SK-N-SH (cell line): ENCODE measurements around the gene NUDT19. TPM values are rescaled to one million over a fixed set of nuclear protein-coding genes. Genes with fewer than 3 reads are reported as not detected.

Source experiments
- CTCF ChIA-PET: fragments of 300-600, 350-600 bp; formaldehyde crosslinking; extraction: SDS; loops from one replicate; lab custom pipeline; 2021; lab: Yijun Ruan, JAX
- POLR2A ChIA-PET: fragments of 350-600 bp; sonication (Branson Sonifier 250); formaldehyde crosslinking; extraction: SDS; loops from one replicate; lab custom pipeline; 2020; ENCODE audit warnings: antibody characterized with exemption, inconsistent platforms; lab: Yijun Ruan, JAX
- DNase-seq: peaks from one replicate; pipeline ENCODE4 v3.0.0; 2012
- H2AFZ ChIP-seq: fragments of 200-600 bp; sonication (generic); 2 replicates; pipeline ENCODE4 v1.8.1; 2016; ENCODE audit warnings: antibody characterized with exemption, mild to moderate bottlenecking, low read depth
- H3F3A ChIP-seq: fragments of 200-600 bp; sonication (generic); replicated peaks from 2 replicates; pipeline ENCODE3; 2016; ENCODE audit warnings: antibody characterized with exemption, mild to moderate bottlenecking; ENCODE audit not compliant: insufficient read depth
- H3K27ac ChIP-seq, 2 experiments: fragments of 200-500 bp in 1 of 2; fragments of 200-600 bp in 1 of 2; sonication (Bioruptor generic) in 1 of 2; sonication (generic), shearing (Covaris generic) in 1 of 2; 2 replicates each; pipeline versions ENCODE4 v1.5.1 to v1.6.1; 2014 to 2016; ENCODE audit warnings: low read depth in 2 of 2, inconsistent platforms in 1 of 2, low read length in 1 of 2, mild to moderate bottlenecking in 1 of 2, mixed read lengths in 1 of 2
- H3K27me3 ChIP-seq: fragments of 200-600 bp; sonication (generic), shearing (Covaris generic); 2 replicates; pipeline ENCODE4 v1.6.1; 2016; ENCODE audit warnings: mixed run types; ENCODE audit not compliant: insufficient read depth
- H3K36me3 ChIP-seq, 2 experiments: fragments of 200-500 bp in 1 of 2; fragments of 200-600 bp in 1 of 2; sonication (Bioruptor generic) in 1 of 2; sonication (generic) in 1 of 2; replicated peaks in 1 of 2; 2 replicates each; pipeline versions ENCODE3 to v1.5.1; 2014 to 2016; ENCODE audit warnings: low read length in 1 of 2, mild to moderate bottlenecking in 1 of 2; ENCODE audit not compliant: insufficient read depth in 2 of 2, control insufficient read depth in 1 of 2
- H3K4me1 ChIP-seq, 2 experiments: fragments of 200-500 bp in 1 of 2; fragments of 200-600 bp in 1 of 2; sonication (Bioruptor generic) in 1 of 2; sonication (generic), shearing (Covaris generic) in 1 of 2; 2 replicates each; pipeline versions ENCODE4 v1.5.1 to v1.6.1; 2014 to 2016; ENCODE audit warnings: low read depth in 1 of 2, low read length in 1 of 2, mixed run types in 1 of 2; ENCODE audit not compliant: insufficient read depth in 2 of 2, control insufficient read depth in 1 of 2
- H3K4me2 ChIP-seq: fragments of 200-600 bp; sonication (generic), shearing (Covaris generic); 2 replicates; pipeline ENCODE4 v1.6.1; 2017; ENCODE audit warnings: mixed run types
- H3K4me3 ChIP-seq, 2 experiments: fragments of 200-500 bp in 1 of 2; fragments of 200-600 bp in 1 of 2; sonication (Bioruptor generic) in 1 of 2; sonication (generic), shearing (Covaris generic) in 1 of 2; 2 replicates each; pipeline versions ENCODE4 v1.5.1 to v1.8.1; 2014 to 2016; ENCODE audit warnings: low read depth in 2 of 2, inconsistent platforms in 1 of 2, low read length in 1 of 2, mild to moderate bottlenecking in 1 of 2, mixed read lengths in 1 of 2, moderate library complexity in 1 of 2
- H3K79me2 ChIP-seq: fragments of 200-600 bp; sonication (generic); 2 replicates; pipeline ENCODE4 v1.8.1; 2017; ENCODE audit warnings: mild to moderate bottlenecking; ENCODE audit not compliant: insufficient read depth
- H3K9ac ChIP-seq: fragments of 200-600 bp; sonication (generic); 2 replicates; pipeline ENCODE4 v1.6.1; 2017; ENCODE audit warnings: mixed run types
- H3K9me2 ChIP-seq: fragments of 200-600 bp; sonication (generic); 2 replicates; pipeline ENCODE4 v1.6.1; 2017; ENCODE audit warnings: mixed run types
- H3K9me3 ChIP-seq: fragments of 200-600 bp; sonication (generic); 2 replicates; pipeline ENCODE4 v1.6.1; 2017; ENCODE audit warnings: mixed run types, mild to moderate bottlenecking, moderate library complexity
- H4K20me1 ChIP-seq: fragments of 200-600 bp; sonication (generic); 2 replicates; pipeline ENCODE4 v1.6.1; 2017; ENCODE audit warnings: mild to moderate bottlenecking, mixed run types; ENCODE audit not compliant: insufficient read depth
- CHD2 ChIP-seq: fragments of 150-350 bp; IDR thresholded peaks from 2 replicates; pipeline ENCODE4 v1.6.1; 2018; ENCODE audit warnings: low read length; ENCODE audit not compliant: partially characterized antibody
- ELF1 ChIP-seq: IDR thresholded peaks from 2 replicates; pipeline ENCODE4 v1.4.0; 2012
- EZH2phosphoT487 ChIP-seq: fragments of 200-600 bp; sonication (generic); IDR thresholded peaks from 2 replicates; pipeline ENCODE4 v1.6.1; 2017; ENCODE audit warnings: low read depth, mixed run types, mild to moderate bottlenecking, antibody characterized with exemption, moderate library complexity, borderline replicate concordance
- FOSL2 ChIP-seq: IDR thresholded peaks from 2 replicates; pipeline ENCODE4 v1.4.0; 2012; ENCODE audit warnings: low read depth, mild to moderate bottlenecking, moderate library complexity, borderline replicate concordance
- FOXM1 ChIP-seq: IDR thresholded peaks from 2 replicates; pipeline ENCODE4 v1.4.0; 2012; ENCODE audit warnings: low read depth, mild to moderate bottlenecking
- GABPA ChIP-seq: IDR thresholded peaks from 2 replicates; pipeline ENCODE4 v1.4.0; 2012; ENCODE audit warnings: low read depth, mild to moderate bottlenecking
- GATA2 ChIP-seq: sonication (generic); formaldehyde crosslinking; IDR thresholded peaks from 2 replicates; pipeline ENCODE4 v1.5.0; 2020; ENCODE audit warnings: mild to moderate bottlenecking, missing genetic modification reagents
- IRF3 ChIP-seq: fragments of 150-350 bp; IDR thresholded peaks from 2 replicates; pipeline ENCODE4 v1.6.1; 2016; ENCODE audit warnings: mild to moderate bottlenecking, low read depth, low read length
- MEF2A ChIP-seq: IDR thresholded peaks from 2 replicates; pipeline ENCODE4 v1.4.0; 2012; ENCODE audit warnings: low read depth, borderline replicate concordance
- MXI1 ChIP-seq: IDR thresholded peaks from 2 replicates; pipeline ENCODE4 v1.6.1; 2012; ENCODE audit warnings: mild to moderate bottlenecking, low read depth, low read length, improper control_type of control experiment
- RAD21 ChIP-seq: IDR thresholded peaks from 2 replicates; pipeline ENCODE4 v1.6.1; 2012; ENCODE audit warnings: mild to moderate bottlenecking, low read length
- SIN3A ChIP-seq: IDR thresholded peaks from 2 replicates; pipeline ENCODE4 v1.6.1; 2012; ENCODE audit warnings: low read depth, mild to moderate bottlenecking, low read length, moderate library complexity, borderline replicate concordance
- TAF1 ChIP-seq: IDR thresholded peaks from 2 replicates; pipeline ENCODE4 v1.6.1; 2012; ENCODE audit warnings: low read depth, mild to moderate bottlenecking, low read length, moderate library complexity, borderline replicate concordance
- TCF12 ChIP-seq: IDR thresholded peaks from 2 replicates; pipeline ENCODE4 v1.4.0; 2012
- TEAD4 ChIP-seq: IDR thresholded peaks from 2 replicates; pipeline ENCODE4 v1.4.0; 2012; ENCODE audit warnings: mild to moderate bottlenecking, borderline replicate concordance; ENCODE audit not compliant: insufficient read depth
- ZBTB33 ChIP-seq: IDR thresholded peaks from 2 replicates; pipeline ENCODE4 v1.4.0; 2012; ENCODE audit warnings: low read depth, borderline replicate concordance
- WGBS: methylation state at CpG from one replicate; pipeline ENCODE4 v1.1.6; 2017; ENCODE audit warnings: low lambda C conversion rate; 5-methylcytosine and 5-hydroxymethylcytosine counted together
- polyA plus RNA-seq, 3 experiments: library from polyadenylated mRNA; depleted of rRNA; stranded (reverse); fragments of >200 nt; gene quantifications; 2 replicates each; pipeline ENCODE4 v1.2.3, GENCODE V29; 2012

NUDT19 gene
- polyA plus RNA-seq, 1 of the 3 experiments (the other 2 are of a cell fraction) = 6.2 TPM

- TF ChIP-seq ZBTB33 (no peak), MXI1 (no peak), FOXM1 (no peak), RAD21 (no peak)
- DNase-seq = no peak
- H3K9ac ChIP-seq = no peak overlapping the region
- peaks cover 0 to 7% of the 10 kb centered on the region in 2 experiments for H3K36me3 ChIP-seq
- H3K4me1 ChIP-seq = no peaks in the 10 kb centered on the region
- WGBS = 91% methylated on average over 7 of the region's 7 CpGs
- H3K4me2 ChIP-seq = no peak overlapping the region
- ChIA-PET POLR2A (no interaction called here), CTCF (no interaction called here)
- H3K27me3 ChIP-seq = no peaks in the 10 kb centered on the region
- H3K9me2 ChIP-seq = no peaks in the 10 kb centered on the region
- no peak overlapping the region for H3K27ac ChIP-seq
- H4K20me1 ChIP-seq = peaks cover 11% of the 10 kb centered on the region; the same call in 1 of the 2 replicates
- H3K9me3 ChIP-seq = no peaks in the 10 kb centered on the region
- no peak overlapping the region for H3K4me3 ChIP-seq
- H3K79me2 ChIP-seq = peaks cover 76% of the 10 kb centered on the region
- H2AFZ ChIP-seq = no peak overlapping the region
- H3F3A ChIP-seq = no peaks in the 10 kb centered on the region
These were observed 30.3 kb upstream of the NUDT19 start for GRCh38 chr19:32661318-32661717.

- Histone ChIP-seq H3K27me3 (no peaks in the 10 kb centered on the region), H3K36me3 (peaks cover 0 to 7% of the 10 kb centered on the region in 2 experiments), H3K27ac (no peak overlapping the region; a peak in 1 of 4 replicates), H3K9me2 (no peaks in the 10 kb centered on the region), H3K4me1 (no peaks in the 10 kb centered on the region), H3K9ac (no peak overlapping the region), H4K20me1 (peaks cover 11% of the 10 kb centered on the region; the same call in 1 of the 2 replicates), H3K9me3 (no peaks in the 10 kb centered on the region), H3K4me2 (no peak overlapping the region), H3K79me2 (peaks cover 84% of the 10 kb centered on the region), H3F3A (no peaks in the 10 kb centered on the region), H3K4me3 (no peak overlapping the region), H2AFZ (no peak overlapping the region)
- POLR2A ChIA-PET = no interaction called here
- no peak for DNase-seq
- TF ChIP-seq ELF1 = no peak
- TF ChIP-seq IRF3 = no peak
- TF ChIP-seq GATA2 (CRISPR knock-in tag) = no peak
- TF ChIP-seq TEAD4 = no peak
- 53% methylated on average over 3 of the region's 3 CpGs for WGBS
- CTCF ChIA-PET = no interaction called here
These were observed 29.4 kb upstream of the NUDT19 start for GRCh38 chr19:32662186-32662585.

GRCh38 chr19:32666084-32666483 is 25.5 kb upstream of the NUDT19 start:
- peaks cover 43% of the 10 kb centered on the region for H4K20me1 ChIP-seq
- no peak overlapping the region for H3K27ac ChIP-seq
- H3K4me3 ChIP-seq = no peak overlapping the region
- no peaks in the 10 kb centered on the region for H3K9me2 ChIP-seq
- no peaks in the 10 kb centered on the region for H3K9me3 ChIP-seq
- no peak for DNase-seq
- H3F3A ChIP-seq = no peaks in the 10 kb centered on the region
- H2AFZ ChIP-seq = no peak overlapping the region
- no peak overlapping the region for H3K4me2 ChIP-seq
- TF ChIP-seq SIN3A = no peak
- TF ChIP-seq GABPA = no peak
- no peak for TF ChIP-seq RAD21
- no peak for TF ChIP-seq EZH2phosphoT487
- TF ChIP-seq MEF2A = no peak
- TF ChIP-seq ELF1 = no peak
- no peak for TF ChIP-seq CHD2
- TF ChIP-seq FOSL2 = no peak
- TF ChIP-seq TCF12 = no peak
- TF ChIP-seq TAF1 = no peak
- H3K4me1 ChIP-seq = no peaks in the 10 kb centered on the region; a peak in 1 of 4 replicates
- H3K79me2 ChIP-seq = peaks cover 93% of the 10 kb centered on the region
- ChIA-PET CTCF (interaction anchor here (1.4 kb wide), 1 partner anchor 66 kb away, joined by 3 read pairs; no protein-coding TSS in a partner anchor), POLR2A (interaction anchor here (0.7 kb wide), 1 partner anchor 19 kb away, joined by 4 read pairs; no protein-coding TSS in a partner anchor)
- peaks cover 0 to 4% of the 10 kb centered on the region in 2 experiments for H3K36me3 ChIP-seq
- H3K9ac ChIP-seq = no peak overlapping the region
- WGBS = 97% methylated on average over 6 of the region's 6 CpGs
- no peaks in the 10 kb centered on the region for H3K27me3 ChIP-seq
